HUES6 (cell line): ENCODE data around the gene SLC16A5.
"Not testable (repeated sequence)": the region's sequence is repeated elsewhere in the genome, so short reads cannot be mapped to it uniquely, and the experiment has no call there.

Experiments
- H3K27ac ChIP-seq: 2 replicates; pipeline ENCODE4 v1.7.0; 2013; ENCODE audit warnings: low read depth, mild to moderate bottlenecking, low read length, inconsistent platforms
- H3K27me3 ChIP-seq: 2 replicates; pipeline ENCODE4 v1.6.1; 2013; ENCODE audit warnings: low read length; ENCODE audit not compliant: control insufficient read depth, insufficient read depth
- H3K36me3 ChIP-seq: 2 replicates; pipeline ENCODE4 v1.6.1; 2013; ENCODE audit warnings: low read length; ENCODE audit not compliant: control insufficient read depth, insufficient read depth
- H3K4me1 ChIP-seq: 2 replicates; pipeline ENCODE4 v1.6.1; 2013; ENCODE audit warnings: low read length; ENCODE audit not compliant: control insufficient read depth, insufficient read depth
- H3K4me3 ChIP-seq: 2 replicates; pipeline ENCODE4 v1.5.1; 2013; ENCODE audit warnings: low read depth, low read length
- H3K9ac ChIP-seq: one replicate; pipeline ENCODE4 v1.6.1; 2013; ENCODE audit warnings: mild to moderate bottlenecking, low read length
- H3K9me3 ChIP-seq: 2 replicates; pipeline ENCODE4 v1.6.1; 2013; ENCODE audit warnings: low read depth, low read length; ENCODE audit not compliant: control insufficient read depth, insufficient read depth

The SLC16A5 gene

DNA sequence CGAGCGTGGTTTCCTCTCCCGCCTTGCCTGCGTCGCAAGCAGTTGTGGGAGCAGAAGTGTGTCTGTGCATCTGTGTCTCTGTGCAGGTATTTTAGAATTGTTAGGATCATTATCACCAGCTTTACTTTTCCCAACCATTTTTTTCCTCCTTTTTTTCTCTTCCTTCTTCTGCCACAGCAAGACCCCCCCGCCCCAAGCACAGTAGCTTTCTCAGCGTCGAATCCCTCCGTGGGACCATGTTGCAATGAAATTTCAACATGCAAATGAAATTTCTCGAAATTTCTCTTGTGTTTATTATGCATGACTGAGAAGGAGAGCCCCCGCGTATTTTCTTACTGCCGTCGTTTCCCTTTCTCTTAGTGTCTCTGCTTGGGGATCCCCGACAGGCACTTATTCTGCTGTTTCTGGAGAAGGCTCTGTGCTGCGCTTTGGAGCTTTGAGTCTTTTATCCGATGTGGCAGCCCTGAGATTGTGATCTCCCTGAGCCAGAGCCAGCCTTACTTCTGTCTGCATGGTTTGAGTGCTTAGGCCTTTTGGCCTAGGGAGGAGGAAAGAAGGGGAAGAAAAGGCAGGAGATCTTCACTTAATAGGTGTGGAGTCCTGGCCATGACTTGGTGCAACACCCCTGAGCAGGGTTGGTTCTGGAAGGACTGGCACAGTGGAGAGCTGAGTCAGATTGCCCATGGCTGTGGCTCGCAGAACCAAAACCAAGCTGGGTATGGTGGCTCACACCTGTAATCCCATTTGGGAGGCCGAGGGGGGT, 27.0 kb downstream of the SLC16A5 start:
- H3K9ac ChIP-seq: no peak overlapping the region
- H3K4me1 ChIP-seq: peaks cover 7% of the 10 kb centered on the region; the same call in 1 of the 2 replicates
- H3K9me3 ChIP-seq: no peaks in the 10 kb centered on the region
- H3K27me3 ChIP-seq: no peaks in the 10 kb centered on the region
- 0 out of 2 replicates have a peak overlapping the region, but pooled peaks have one; percentile 19 for H3K4me3 ChIP-seq
- H3K27ac ChIP-seq: no peak overlapping the region
- peaks cover 14% of the 10 kb centered on the region for H3K36me3 ChIP-seq

DNA sequence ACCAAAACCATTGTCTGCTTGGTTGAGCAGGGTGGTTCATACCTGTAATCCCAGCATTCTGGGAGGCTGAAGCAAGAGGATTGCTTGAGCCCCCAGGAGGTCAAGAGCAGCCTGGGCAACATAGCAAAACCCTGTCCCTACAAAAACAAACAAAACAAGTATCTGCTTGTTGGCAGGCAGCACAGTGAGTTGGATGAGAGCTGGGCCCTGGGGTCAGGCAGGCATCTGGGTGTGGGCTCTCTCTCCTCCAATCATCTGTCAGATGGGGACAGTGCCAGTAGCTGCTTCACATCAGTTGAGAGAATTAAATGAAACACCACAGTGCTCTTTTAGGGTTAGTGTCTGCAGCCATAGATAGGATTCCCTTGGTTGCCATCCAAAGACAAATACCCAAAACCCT, 27.8 kb downstream of the SLC16A5 start:
- H3K4me1 ChIP-seq: peaks cover 7% of the 10 kb centered on the region; the same call in 1 of the 2 replicates
- no peak overlapping the region for H3K27ac ChIP-seq
- H3K9me3 ChIP-seq: no peaks in the 10 kb centered on the region
- peaks cover 16% of the 10 kb centered on the region for H3K36me3 ChIP-seq
- no peak overlapping the region for H3K9ac ChIP-seq
- no peak overlapping the region for H3K4me3 ChIP-seq
- H3K27me3 ChIP-seq: no peaks in the 10 kb centered on the region

GRCh38 chr17:75116737-75117136, 29.0 kb downstream of the SLC16A5 start:
- no peaks in the 10 kb centered on the region for H3K27me3 ChIP-seq
- no peaks in the 10 kb centered on the region for H3K9me3 ChIP-seq
- no peak overlapping the region for H3K9ac ChIP-seq
- H3K36me3 ChIP-seq: peaks cover 18% of the 10 kb centered on the region
- no peak overlapping the region for H3K27ac ChIP-seq
- peaks cover 7% of the 10 kb centered on the region; the same call in 1 of the 2 replicates for H3K4me1 ChIP-seq
- H3K4me3 ChIP-seq: no peak overlapping the region

- Histone ChIP-seq H3K9ac (no peak overlapping the region), H3K27ac (no peak overlapping the region), H3K36me3 (peaks cover 18% of the 10 kb centered on the region), H3K4me3 (no peak overlapping the region), H3K27me3 (no peaks in the 10 kb centered on the region), H3K4me1 (peaks cover 7% of the 10 kb centered on the region; the same call in 1 of the 2 replicates), H3K9me3 (no peaks in the 10 kb centered on the region)
These were observed 30.6 kb downstream of the SLC16A5 start for GRCh38 chr17:75118307-75118706.

DNA sequence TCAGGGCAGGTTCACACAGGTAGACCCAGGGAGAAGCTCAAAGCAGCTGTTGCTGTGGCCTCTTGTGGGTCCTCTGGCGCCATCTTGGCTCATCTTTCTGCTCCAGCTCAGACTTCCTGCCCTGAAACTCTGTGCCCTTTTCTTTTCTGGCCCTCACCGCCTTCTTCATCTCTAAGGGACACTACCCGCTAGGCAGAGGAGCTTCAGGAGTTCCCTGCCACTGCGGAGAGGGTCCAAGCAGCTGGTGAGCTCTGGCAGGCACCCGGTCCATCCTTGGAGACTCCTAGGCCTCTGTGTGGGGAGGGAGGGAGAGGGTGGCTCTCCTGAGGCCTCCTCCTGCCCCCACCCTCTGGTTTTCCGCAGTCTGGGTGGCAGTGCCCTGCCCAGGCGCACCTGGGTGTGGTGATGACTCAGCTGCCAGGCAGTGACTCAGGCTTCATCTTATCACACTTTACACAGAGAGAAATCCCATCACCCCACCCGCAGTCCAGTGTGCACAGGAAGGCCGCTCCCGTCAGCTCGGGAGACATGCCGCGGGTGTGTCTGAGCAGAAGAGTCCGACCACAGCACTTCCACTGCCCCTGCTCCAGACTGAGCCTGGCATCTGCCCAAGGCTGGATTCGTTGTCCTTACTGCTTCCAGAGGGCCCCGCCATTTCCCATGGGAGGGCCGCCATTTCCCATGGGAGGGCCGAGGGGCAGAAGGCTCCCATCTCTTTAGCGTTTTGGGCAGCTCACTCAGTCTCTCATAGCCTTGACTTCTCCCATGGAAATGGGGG, 36.5 kb downstream of the SLC16A5 start:
- H3K27ac ChIP-seq: no peak overlapping the region; the same call in 1 of the 2 replicates
- H3K9ac ChIP-seq: no peak overlapping the region
- H3K4me1 ChIP-seq: no peaks in the 10 kb centered on the region
- H3K27me3 ChIP-seq: no peaks in the 10 kb centered on the region
- H3K4me3 ChIP-seq: no peak overlapping the region
- H3K9me3 ChIP-seq: no peaks in the 10 kb centered on the region
- H3K36me3 ChIP-seq: peaks cover 15% of the 10 kb centered on the region

DNA sequence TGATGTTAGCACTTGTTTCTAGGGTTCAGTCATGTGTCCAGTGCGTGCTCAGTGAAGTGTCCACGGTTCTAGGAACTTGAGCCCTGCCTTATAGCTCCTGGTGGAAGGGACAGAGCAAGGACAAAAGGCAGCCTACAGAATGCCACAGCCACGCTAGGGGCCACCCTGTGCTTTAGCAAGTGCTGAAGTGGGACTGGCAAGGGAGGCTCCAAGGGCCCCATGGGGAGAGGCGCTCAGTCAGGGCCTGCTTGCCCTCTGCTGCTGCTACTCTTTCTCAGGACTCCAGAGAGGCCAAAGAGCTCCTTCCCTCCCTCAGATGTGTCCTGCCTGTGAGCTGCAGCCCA, 37.0 kb downstream of the SLC16A5 start:
- Histone ChIP-seq H3K27ac (no peak overlapping the region), H3K27me3 (no peaks in the 10 kb centered on the region), H3K4me1 (no peaks in the 10 kb centered on the region), H3K36me3 (peaks cover 21% of the 10 kb centered on the region), H3K9me3 (no peaks in the 10 kb centered on the region), H3K9ac (no peak overlapping the region), H3K4me3 (no peak overlapping the region)

GRCh38 chr17:75125984-75126383, 38.2 kb downstream of the SLC16A5 start:
- H3K4me3 ChIP-seq: no peak overlapping the region
- H3K36me3 ChIP-seq: peaks cover 21% of the 10 kb centered on the region
- no peak overlapping the region for H3K9ac ChIP-seq
- H3K4me1 ChIP-seq: peaks cover 5% of the 10 kb centered on the region
- H3K27ac ChIP-seq: no peak overlapping the region
- H3K9me3 ChIP-seq: no peaks in the 10 kb centered on the region
- H3K27me3 ChIP-seq: no peaks in the 10 kb centered on the region

GRCh38 chr17:75126954-75127353, 39.2 kb downstream of the SLC16A5 start:
- Histone ChIP-seq H3K4me1 (peaks cover 5% of the 10 kb centered on the region), H3K4me3 (no peak overlapping the region), H3K36me3 (peaks cover 18% of the 10 kb centered on the region), H3K27me3 (no peaks in the 10 kb centered on the region), H3K9ac (no peak overlapping the region), H3K9me3 (no peaks in the 10 kb centered on the region), H3K27ac (no peak overlapping the region)

DNA sequence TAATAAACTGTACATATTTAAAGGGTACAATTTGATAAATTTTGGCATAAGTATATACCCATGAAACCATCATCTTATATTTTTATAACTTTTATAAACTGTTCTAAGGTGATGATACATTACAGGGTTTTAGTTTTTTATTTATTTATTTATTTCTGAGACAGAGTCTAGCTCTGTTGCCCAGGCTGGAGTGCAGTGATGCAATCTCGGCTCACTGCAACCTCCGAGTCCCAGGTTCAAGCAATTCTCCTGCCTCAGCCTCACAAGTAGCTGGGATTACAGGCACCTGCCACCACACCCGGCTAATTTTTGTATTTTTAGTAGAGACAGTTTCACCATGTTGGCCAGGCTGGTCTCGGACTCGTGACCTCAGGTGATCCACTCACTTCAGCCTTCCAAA, 40.2 kb downstream of the SLC16A5 start:
- not testable (repeated sequence) for H3K4me1 ChIP-seq, H3K9ac ChIP-seq, H3K9me3 ChIP-seq, H3K27ac ChIP-seq, H3K4me3 ChIP-seq, H3K27me3 ChIP-seq
- peaks cover 18% of the 10 kb centered on the region for H3K36me3 ChIP-seq

GRCh38 chr17:75128694-75129505, 41.1 kb downstream of the SLC16A5 start:
- no peak overlapping the region for H3K27ac ChIP-seq
- no peaks in the 10 kb centered on the region for H3K9me3 ChIP-seq
- no peak overlapping the region for H3K4me3 ChIP-seq
- H3K36me3 ChIP-seq: peaks cover 18% of the 10 kb centered on the region
- H3K4me1 ChIP-seq: peaks cover 5% of the 10 kb centered on the region
- H3K9ac ChIP-seq: no peak overlapping the region
- no peaks in the 10 kb centered on the region for H3K27me3 ChIP-seq
